ENCODE results near the gene CAV3. TPM values are rescaled to one million over a fixed set of nuclear protein-coding genes. Genes with fewer than 3 reads are reported as not detected.

Gene CAV3
- total and polyA plus RNA-seq, 7 donors = 20.5 to 71.1 (median 49.3) TPM

GRCh38 chr3:8757551-8758518, 24.2 kb downstream of the CAV3 start:
- ATAC-seq = peak; percentile 90 to 97 (median 94)
- WGBS, 3 donors = 30 to 46% (median 34%) methylated on average over 24 of the region's 24 CpGs
- intact Hi-C loops (cut with DNase I) = no loop called here
- Histone ChIP-seq H3K9me3 (no peaks in the 10 kb centered on the region), H3K36me3 (ENCODE audit: insufficient read depth in 1 of 2, low read depth in 1 of 2) (no peaks in the 10 kb centered on the region), H3K4me3 (peak overlapping the region; percentile 8), H3K27ac (peak overlapping the region; percentile 66), H3K4me1 (peaks cover 30% of the 10 kb centered on the region), H3K27me3 (ENCODE audit: insufficient read depth in 3 of 3, low read length in 2 of 3) (no peaks in the 10 kb centered on the region)
- TF ChIP-seq CTCF (IDR thresholded peaks at IDR 0.05) = no peak
- peak; percentile 67 to 89 for DNase-seq

GRCh38 chr3:8759038-8759707, 25.6 kb downstream of the CAV3 start:
- TF ChIP-seq CTCF (IDR thresholded peaks at IDR 0.05) = no peak
- no peak overlapping the region for H3K4me3 ChIP-seq
- no peak for DNase-seq
- no peaks in the 10 kb centered on the region for H3K9me3 ChIP-seq
- intact Hi-C loops (cut with DNase I) = no loop called here
- WGBS, 3 donors = 57 to 75% (median 63%) methylated on average over 7 of the region's 7 CpGs
- H3K27ac ChIP-seq = peak overlapping the region; percentile 66
- H3K27me3 ChIP-seq (ENCODE audit: insufficient read depth in 3 of 3, low read length in 2 of 3) = no peaks in the 10 kb centered on the region
- peaks cover 30% of the 10 kb centered on the region for H3K4me1 ChIP-seq
- no peaks in the 10 kb centered on the region for H3K36me3 ChIP-seq (ENCODE audit: insufficient read depth in 1 of 2, low read depth in 1 of 2)
- ATAC-seq = peak in 1 of 4 donors; percentile 45

- Histone ChIP-seq H3K36me3 (ENCODE audit: insufficient read depth in 1 of 2, low read depth in 1 of 2) (no peaks in the 10 kb centered on the region), H3K4me3 (no peak overlapping the region), H3K27me3 (ENCODE audit: insufficient read depth in 3 of 3, low read length in 2 of 3) (no peaks in the 10 kb centered on the region), H3K4me1 (peaks cover 30% of the 10 kb centered on the region), H3K27ac (no peak overlapping the region), H3K9me3 (no peaks in the 10 kb centered on the region)
- 60 to 84% (median 61%) methylated on average over 5 of the region's 5 CpGs for WGBS, 3 donors
- DNase-seq = no peak
- no peak for ATAC-seq
- TF ChIP-seq CTCF (IDR thresholded peaks at IDR 0.05) = no peak
- intact Hi-C loops (cut with DNase I) = loop anchor here in 1 of 2 donors (5.0 kb wide), 1 partner anchor 33 kb away; no protein-coding TSS in a partner anchor
Observed at GRCh38 chr3:8760091-8760490, 26.5 kb downstream of the CAV3 start.

GRCh38 chr3:8760506-8760905, 26.9 kb downstream of the CAV3 start:
- no peak for TF ChIP-seq CTCF (IDR thresholded peaks at IDR 0.05)
- no peak for ATAC-seq

More at GRCh38 chr3:8760506-8760905, 26.9 kb downstream of the CAV3 start:
- Histone ChIP-seq H3K27me3 (ENCODE audit: insufficient read depth in 3 of 3, low read length in 2 of 3) (no peaks in the 10 kb centered on the region), H3K4me3 (no peak overlapping the region), H3K27ac (no peak overlapping the region), H3K9me3 (no peaks in the 10 kb centered on the region), H3K4me1 (peaks cover 30% of the 10 kb centered on the region), H3K36me3 (ENCODE audit: insufficient read depth in 1 of 2, low read depth in 1 of 2) (no peaks in the 10 kb centered on the region)
- 63 to 77% (median 69%) methylated on average over 5 of the region's 5 CpGs for WGBS, 3 donors
- intact Hi-C loops (cut with DNase I) = loop anchor here in 1 of 2 donors (5.0 kb wide), 1 partner anchor 33 kb away; no protein-coding TSS in a partner anchor
- no peak for DNase-seq

Measured in psoas muscle (tissue), 8 donors.